Inferior parietal cortex (tissue), 1 donor: ENCODE results near the gene ZC3H12C.

Experiments
- DNase-seq: peaks from one replicate; pipeline ENCODE4 v3.0.0-alpha.2; 2016; ENCODE audit errors: extremely low spot score

ZC3H12C gene

DNA sequence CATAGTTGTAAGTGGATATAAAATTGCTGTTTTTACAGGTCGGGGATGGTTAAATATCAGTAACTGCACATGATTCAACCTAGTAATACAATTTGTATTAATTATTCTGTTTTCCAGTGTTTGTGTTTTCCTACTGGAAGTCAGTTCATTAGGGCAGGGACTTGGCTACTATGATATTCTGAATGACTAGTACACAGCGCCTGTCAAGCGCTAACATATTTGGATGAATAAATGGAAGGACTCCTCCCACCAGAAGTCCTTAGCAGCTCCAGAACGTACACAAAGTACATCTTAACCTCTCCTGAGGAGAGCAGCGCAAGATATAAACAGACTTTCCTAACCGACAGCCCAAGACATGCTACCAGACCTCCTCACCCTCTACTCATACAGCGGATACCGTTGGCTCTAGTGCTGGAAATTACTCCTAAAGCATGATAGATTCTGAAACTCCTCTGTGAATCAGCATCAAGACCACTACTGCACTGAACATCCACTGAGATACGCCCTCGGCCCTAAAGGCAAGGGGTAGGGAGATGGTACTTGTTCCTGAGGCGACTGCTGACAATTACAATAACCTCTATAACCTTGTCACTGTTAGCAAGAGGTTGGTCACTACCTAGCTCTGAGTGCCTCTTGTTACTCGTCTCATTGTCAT, 124.2 kb downstream of the ZC3H12C start:
- no peak for DNase-seq

DNA sequence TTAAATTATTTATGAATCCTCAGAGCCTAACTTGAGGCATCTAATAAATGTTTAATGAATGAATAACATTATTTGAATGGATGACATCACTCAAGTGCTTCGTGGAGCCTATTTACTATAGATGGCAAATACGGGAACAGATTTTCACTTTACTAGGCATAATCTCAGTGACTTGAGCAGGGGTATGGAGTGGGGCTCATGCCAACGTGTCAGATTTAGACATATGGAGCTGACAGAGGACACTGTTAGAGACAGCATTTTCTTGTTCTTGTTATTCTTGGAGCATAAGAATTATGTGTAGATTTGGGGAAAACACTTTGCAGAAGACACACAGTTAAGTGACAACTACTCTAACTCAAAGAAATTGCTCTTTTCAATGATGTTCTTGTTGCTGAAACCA, 124.7 kb downstream of the ZC3H12C start:
- DNase-seq = no peak

- peak; percentile 25 for DNase-seq
Observed at GRCh38 chr11:110219006-110219785, 126.0 kb downstream of the ZC3H12C start.
